Central memory CD8-positive, alpha-beta T cell (primary cell): ENCODE measurements around the gene ADAMTS6.

ENCODE experiments used
- ATAC-seq: fragments of 150-1000 bp; cut with Tn5 transposase; replicated peaks from 2 replicates; pipeline ENCODE4 v1.10.0; 2022; ENCODE audit warnings: mild to moderate bottlenecking, moderate FRiP score, moderate number of reproducible peaks; ENCODE audit not compliant: poor library complexity, severe bottlenecking; ENCODE audit errors: extremely low read depth
- DNase-seq, 2 donors: peaks; one replicate each; pipeline ENCODE4 v3.0.0; 2021; ENCODE audit warnings: low spot score in 2 of 2
- H3K27ac Mint-ChIP-seq: one replicate; pipeline ENCODE4 v1.8.0; 2022; ENCODE audit warnings: low read depth, mild to moderate bottlenecking, moderate library complexity, mixed read lengths
- H3K27me3 Mint-ChIP-seq: one replicate; pipeline ENCODE4 v1.8.0; 2022; ENCODE audit warnings: mixed read lengths
- H3K36me3 Mint-ChIP-seq: one replicate; pipeline ENCODE4 v1.8.0; 2022; ENCODE audit warnings: mild to moderate bottlenecking, moderate library complexity, mixed read lengths; ENCODE audit not compliant: insufficient read depth
- H3K4me1 Mint-ChIP-seq: one replicate; pipeline ENCODE4 v1.8.0; 2022; ENCODE audit warnings: mixed read lengths
- H3K4me3 Mint-ChIP-seq: one replicate; pipeline ENCODE4 v1.8.0; 2022; ENCODE audit warnings: mild to moderate bottlenecking, moderate library complexity, mixed read lengths
- H3K9me3 Mint-ChIP-seq: one replicate; pipeline ENCODE4 v1.8.0; 2022; ENCODE audit warnings: mixed read lengths

Gene ADAMTS6

DNA sequence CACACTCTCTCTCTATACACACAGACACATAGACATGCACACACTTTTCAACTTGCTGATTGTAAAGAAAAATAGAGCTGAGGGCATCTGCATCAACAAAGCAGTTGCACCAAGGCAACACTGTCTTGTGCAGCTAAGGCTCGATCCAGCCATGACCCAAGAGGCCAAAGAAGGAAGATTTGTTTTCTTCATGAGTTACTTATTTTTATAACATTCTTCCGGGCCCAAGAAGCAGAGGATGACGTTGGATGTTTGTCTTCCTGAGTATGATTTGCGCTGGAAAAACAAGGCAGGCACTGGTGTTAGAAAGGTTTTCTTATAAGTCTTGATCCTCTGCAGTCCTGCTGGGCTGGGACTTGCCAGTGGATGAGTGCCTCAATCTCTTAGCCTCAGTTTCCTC lies 344.1 kb downstream of the ADAMTS6 start:
- ATAC-seq (no peak), DNase-seq (no peak)
- Mint-ChIP-seq H3K4me3 (no peak overlapping the region), H3K36me3 (no peaks in the 10 kb centered on the region), H3K4me1 (no peaks in the 10 kb centered on the region), H3K9me3 (no peaks in the 10 kb centered on the region), H3K27me3 (no peaks in the 10 kb centered on the region), H3K27ac (no peak overlapping the region)

DNA sequence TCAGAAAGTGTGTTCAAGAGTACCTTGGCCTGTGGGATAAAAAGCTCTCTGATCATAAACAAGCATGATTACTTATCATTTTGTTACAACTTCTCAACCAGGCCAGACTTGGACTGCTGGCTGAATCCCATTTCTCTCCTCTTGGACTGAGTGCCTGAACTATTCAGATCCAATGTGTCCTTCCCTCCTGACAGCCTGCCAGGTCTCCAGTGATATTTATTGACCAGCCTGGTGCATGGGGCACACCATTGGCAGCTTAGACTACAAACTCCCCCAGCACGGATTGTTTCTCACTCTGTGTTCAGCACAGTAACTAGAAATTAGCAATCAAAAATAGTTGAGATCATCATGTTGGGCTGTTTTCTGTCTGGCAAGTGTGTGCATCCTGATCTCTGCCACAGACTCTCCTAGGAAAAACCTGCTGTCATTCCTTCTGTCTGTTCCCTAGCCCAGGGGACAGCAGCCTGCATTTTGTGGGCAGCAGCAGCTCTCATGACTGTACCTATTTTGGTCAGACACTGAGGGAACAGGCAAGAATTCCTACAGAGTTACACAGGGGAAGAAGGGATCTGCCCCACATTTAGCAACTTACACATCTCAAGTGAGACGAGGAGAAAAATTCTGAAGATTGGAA lies 348.1 kb downstream of the ADAMTS6 start:
- Mint-ChIP-seq H3K27ac (no peak overlapping the region), H3K9me3 (no peaks in the 10 kb centered on the region), H3K4me3 (no peak overlapping the region), H3K36me3 (no peaks in the 10 kb centered on the region), H3K4me1 (no peaks in the 10 kb centered on the region), H3K27me3 (no peaks in the 10 kb centered on the region)
- ATAC-seq (no peak), DNase-seq (no peak)

DNA sequence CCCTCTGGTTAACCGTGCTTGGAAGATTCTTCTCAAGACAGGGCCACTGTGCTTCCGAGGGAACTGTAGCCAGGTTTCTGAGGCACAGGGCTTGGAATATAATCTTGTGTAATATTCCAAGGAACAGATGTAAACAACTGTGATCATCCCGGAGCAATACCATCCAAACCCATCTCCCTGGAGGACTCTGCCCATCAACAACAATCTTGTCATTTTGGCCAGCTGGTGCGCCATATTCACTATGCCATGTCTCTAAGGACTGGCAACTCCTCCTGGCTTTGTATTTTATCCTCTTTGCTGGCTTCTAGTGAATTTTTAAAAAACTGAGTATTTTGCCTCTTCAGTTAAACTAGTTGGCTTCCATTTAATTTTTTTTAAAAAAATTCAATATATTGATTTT lies 349.3 kb downstream of the ADAMTS6 start:
- ATAC-seq (no peak), DNase-seq (no peak)
- Mint-ChIP-seq H3K4me1 (no peaks in the 10 kb centered on the region), H3K4me3 (no peak overlapping the region), H3K9me3 (no peaks in the 10 kb centered on the region), H3K27me3 (no peaks in the 10 kb centered on the region), H3K27ac (no peak overlapping the region), H3K36me3 (no peaks in the 10 kb centered on the region)

DNA sequence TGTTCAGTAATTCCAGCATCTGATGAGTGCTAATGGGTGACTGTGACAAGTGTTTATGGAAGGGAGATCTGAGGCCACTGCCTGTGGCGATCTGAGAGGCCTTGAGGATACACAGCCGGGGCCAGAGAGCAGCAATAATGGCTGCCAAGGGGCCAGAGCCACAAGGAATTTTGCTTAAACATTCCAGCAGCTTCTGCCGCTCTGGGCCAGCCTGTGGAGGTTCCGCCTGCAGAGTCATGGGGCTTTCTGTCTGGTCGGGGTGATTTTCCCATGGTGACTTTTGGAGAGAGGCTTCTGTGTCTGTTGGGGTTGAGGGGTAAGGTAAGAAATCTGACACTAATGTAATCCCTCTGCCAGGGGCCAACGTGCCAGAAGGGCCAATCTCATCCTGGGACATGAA lies 353.5 kb downstream of the ADAMTS6 start:
- H3K27me3 Mint-ChIP-seq: no peaks in the 10 kb centered on the region
- no peak overlapping the region for H3K27ac Mint-ChIP-seq
- H3K9me3 Mint-ChIP-seq: no peaks in the 10 kb centered on the region
- ATAC-seq (no peak), DNase-seq (no peak)
- no peaks in the 10 kb centered on the region for H3K4me1 Mint-ChIP-seq
- H3K36me3 Mint-ChIP-seq: no peaks in the 10 kb centered on the region
- H3K4me3 Mint-ChIP-seq: no peak overlapping the region

DNA sequence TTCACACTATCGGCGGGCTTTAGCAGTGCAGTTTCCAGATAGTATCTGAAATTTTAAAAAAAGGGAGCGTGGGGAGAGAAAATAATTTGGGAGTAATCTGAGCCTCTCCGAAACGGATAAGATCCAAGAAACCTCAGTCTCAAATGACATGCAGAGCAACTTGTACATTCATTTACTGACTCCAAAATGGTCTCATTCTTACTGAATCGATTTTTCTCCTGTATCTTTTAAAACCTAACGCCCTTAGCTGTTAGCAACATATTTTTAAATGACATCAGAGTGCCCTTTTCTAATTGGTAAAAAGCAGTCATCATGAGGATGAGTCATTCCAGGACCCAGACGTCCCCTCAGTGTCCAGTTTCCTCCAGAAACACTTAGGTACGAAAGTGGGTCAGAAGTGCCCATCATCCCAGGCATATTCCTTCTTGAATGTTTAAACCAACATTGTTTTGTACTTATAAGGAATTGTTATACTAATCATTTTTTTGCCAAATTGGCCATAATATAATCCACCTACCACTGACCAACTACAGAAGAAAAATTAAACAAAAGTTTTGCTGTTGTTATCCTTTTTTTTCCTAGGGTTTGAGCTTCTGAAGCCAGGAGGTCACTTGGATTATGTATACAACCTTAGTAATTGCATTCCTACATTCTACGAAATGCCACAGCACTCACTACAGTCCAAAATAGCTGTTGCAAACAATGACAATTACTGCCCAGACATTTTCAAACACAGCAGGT lies 354.4 kb downstream of the ADAMTS6 start:
- Mint-ChIP-seq H3K4me1 (no peaks in the 10 kb centered on the region), H3K4me3 (no peak overlapping the region), H3K27me3 (no peaks in the 10 kb centered on the region), H3K36me3 (no peaks in the 10 kb centered on the region), H3K27ac (no peak overlapping the region), H3K9me3 (no peaks in the 10 kb centered on the region)
- ATAC-seq (no peak), DNase-seq (no peak)

DNA sequence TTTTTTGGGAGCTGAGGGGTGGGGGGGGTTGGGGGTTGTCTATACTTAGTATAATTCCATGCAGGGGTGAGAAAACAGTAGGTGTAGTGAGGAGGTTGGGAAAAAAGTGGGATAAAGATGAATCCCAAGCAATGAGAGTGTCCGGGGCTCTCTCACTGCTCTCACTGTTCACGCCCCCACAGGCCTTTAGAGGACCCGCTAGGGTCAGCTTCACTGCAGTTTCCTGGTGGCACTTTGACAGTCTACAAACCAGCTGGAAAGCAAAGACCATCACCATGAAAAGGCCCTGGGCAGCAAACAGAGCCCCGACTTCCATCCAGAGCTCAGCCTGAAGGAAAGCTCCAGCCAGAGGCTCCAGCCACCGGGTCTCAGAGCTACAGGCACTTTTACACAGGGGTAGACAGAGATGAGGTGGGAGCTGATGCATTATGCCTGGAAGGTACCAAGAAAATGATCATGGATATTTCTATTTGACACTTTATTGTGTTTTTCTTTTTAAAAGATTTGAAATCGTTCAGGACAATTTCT lies 355.1 kb downstream of the ADAMTS6 start:
- DNase-seq (no peak), ATAC-seq (no peak)
- H3K4me1 Mint-ChIP-seq: no peaks in the 10 kb centered on the region
- H3K36me3 Mint-ChIP-seq: no peaks in the 10 kb centered on the region
- no peaks in the 10 kb centered on the region for H3K27me3 Mint-ChIP-seq
- no peak overlapping the region for H3K4me3 Mint-ChIP-seq
- H3K27ac Mint-ChIP-seq: no peak overlapping the region
- H3K9me3 Mint-ChIP-seq: no peaks in the 10 kb centered on the region

DNA sequence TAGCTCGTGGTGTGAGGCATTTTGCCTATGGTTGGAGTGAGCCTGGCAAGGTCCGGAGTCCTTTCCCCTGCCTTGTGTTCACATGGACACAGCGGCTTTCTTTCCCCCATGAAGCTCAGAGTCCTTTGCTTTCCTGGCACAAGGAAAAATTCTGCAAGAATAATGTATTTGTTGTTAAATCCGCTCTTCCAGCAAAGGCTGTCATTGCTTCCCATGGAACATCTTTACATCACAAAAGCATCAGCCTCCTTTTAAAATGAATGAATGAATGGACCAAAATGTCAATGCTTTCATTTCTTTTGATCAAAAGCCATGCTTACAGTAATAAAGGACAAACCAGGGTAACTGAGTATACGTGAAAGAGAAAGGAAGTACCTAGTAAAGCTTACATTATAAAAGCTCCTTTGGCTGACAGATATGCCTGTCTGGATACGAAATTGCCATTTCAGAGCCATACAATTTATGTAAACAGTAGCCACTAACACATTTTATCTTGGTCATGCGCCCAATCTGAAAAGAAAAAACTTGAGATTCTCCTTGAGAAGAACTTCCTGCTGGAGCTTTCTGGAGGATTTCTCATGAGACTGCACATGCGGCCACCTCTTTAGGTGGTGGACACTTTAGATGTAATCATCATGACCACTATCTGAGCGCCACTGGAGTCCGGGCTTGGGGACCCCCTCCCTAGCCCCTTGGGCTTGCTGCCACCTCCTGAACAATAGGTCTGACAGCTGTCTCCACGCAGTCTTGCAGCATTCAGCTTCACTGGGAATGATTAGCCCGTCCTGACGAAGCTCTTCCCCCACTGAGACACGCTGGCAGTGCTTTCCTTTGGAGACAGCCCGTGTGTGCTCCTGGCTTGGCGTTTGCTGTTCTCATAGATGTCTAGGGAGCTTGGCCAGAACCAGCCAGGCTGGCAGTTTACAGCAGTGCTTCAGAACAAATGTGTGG lies 355.9 kb downstream of the ADAMTS6 start:
- Mint-ChIP-seq H3K27ac (no peak overlapping the region), H3K4me1 (no peaks in the 10 kb centered on the region), H3K36me3 (no peaks in the 10 kb centered on the region), H3K27me3 (no peaks in the 10 kb centered on the region), H3K9me3 (no peaks in the 10 kb centered on the region), H3K4me3 (no peak overlapping the region)
- no peak for ATAC-seq
- no peak for DNase-seq

DNA sequence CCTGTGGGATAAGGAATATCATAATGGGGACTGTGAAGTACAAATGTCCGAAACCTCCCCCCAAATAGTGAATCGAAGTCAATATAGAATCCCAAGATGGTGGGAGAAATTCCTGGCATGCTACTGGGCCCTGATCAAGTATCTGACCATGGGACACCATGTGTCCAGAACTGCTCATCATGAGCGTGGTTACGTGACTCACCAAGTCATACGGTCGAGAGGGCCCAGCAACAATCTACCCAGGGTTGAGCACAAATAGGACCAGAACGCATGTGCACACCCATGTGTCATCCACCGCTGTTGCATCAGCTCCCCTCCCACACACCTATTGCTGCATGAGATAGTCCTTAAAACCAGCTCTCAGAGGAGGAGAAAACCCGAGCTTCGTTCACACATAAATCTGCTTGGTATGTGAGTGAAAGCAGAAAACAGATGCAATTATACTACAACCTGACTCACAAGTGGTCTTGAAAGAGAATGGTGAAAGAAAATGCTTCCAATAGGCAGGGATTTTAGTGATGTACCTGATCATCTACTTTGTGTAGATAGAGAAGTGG lies 359.8 kb downstream of the ADAMTS6 start:
- Mint-ChIP-seq H3K27me3 (peaks cover 13% of the 10 kb centered on the region), H3K4me3 (no peak overlapping the region), H3K36me3 (no peaks in the 10 kb centered on the region), H3K4me1 (no peaks in the 10 kb centered on the region), H3K27ac (no peak overlapping the region), H3K9me3 (no peaks in the 10 kb centered on the region)
- DNase-seq (no peak), ATAC-seq (no peak)

DNA sequence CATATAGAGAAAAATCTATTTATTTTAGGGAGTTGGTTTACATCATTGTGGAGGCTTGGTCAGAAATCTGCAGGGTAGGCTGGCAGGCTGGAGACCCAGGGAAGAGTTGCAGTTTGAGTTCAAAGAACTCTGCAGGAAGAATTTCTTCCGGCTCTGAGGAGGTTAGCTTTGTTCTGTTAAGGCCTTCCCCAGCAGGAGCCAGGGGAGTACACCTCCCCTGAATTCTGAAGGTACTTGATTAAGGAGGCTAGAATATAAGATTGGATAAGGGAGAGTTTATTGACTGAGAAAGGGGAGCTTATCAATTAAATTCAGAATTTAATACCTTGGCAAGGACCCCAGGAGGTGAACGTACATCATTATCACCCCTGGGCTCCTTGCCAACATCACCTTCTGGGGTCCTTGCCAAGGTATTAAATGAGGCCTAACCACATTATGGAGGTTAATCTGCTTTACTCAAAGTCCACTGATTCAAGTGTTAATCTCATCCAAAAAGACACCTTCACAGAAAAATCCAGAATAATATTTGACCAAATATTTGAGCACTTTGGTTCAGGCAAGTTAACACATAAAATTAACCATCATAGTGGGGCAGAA lies 361.3 kb downstream of the ADAMTS6 start:
- H3K9me3 Mint-ChIP-seq: no peaks in the 10 kb centered on the region
- no peak overlapping the region for H3K4me3 Mint-ChIP-seq
- H3K27me3 Mint-ChIP-seq: peaks cover 13% of the 10 kb centered on the region
- H3K36me3 Mint-ChIP-seq: no peaks in the 10 kb centered on the region
- no peak overlapping the region for H3K27ac Mint-ChIP-seq
- ATAC-seq (no peak), DNase-seq (no peak)
- no peaks in the 10 kb centered on the region for H3K4me1 Mint-ChIP-seq

DNA sequence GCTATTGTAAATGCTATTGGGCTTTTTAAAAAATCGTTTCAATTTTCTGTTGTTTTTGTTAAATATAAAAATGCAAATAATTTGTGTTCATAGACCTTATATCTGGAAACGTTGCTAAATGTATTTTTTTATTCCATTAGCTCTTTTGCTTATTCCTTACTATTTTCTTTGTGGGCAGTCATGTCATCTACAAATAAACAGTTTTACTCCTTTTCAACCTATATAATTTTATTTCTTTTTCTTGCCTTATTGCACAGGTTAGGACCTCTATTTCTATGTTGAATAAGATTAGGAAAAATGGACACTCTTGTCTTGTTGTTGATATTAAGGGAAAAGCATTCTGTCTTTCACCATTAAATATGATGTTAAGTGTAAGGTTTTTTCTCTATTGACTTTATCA lies 364.2 kb downstream of the ADAMTS6 start:
- H3K4me1 Mint-ChIP-seq: no peaks in the 10 kb centered on the region
- H3K4me3 Mint-ChIP-seq: no peak overlapping the region
- no peaks in the 10 kb centered on the region for H3K36me3 Mint-ChIP-seq
- no peak for ATAC-seq
- H3K27me3 Mint-ChIP-seq: peaks cover 13% of the 10 kb centered on the region
- H3K27ac Mint-ChIP-seq: no peak overlapping the region
- no peak for DNase-seq
- no peaks in the 10 kb centered on the region for H3K9me3 Mint-ChIP-seq

DNA sequence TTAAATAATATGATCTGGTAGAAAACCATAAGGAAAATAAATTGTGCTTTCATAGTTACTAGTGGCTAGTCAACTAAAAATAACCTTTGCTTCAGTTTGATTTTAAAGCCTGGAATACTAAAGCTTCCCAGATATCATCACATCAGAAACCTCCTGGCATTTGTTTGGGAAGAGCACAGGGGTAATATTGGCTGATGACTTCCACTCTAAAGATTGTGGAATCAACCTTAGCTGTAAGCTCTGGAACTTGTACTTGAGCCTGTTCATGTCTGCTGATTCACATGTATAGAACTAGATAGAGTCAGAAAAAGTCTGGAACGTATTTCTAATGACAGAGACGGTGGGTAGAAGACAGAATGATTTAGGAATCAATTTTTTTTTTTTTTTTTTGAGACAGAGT lies 367.9 kb downstream of the ADAMTS6 start:
- ATAC-seq (no peak), DNase-seq (no peak)
- Mint-ChIP-seq H3K9me3 (no peaks in the 10 kb centered on the region), H3K27me3 (peaks cover 23% of the 10 kb centered on the region), H3K36me3 (no peaks in the 10 kb centered on the region), H3K4me1 (no peaks in the 10 kb centered on the region), H3K27ac (no peak overlapping the region), H3K4me3 (no peak overlapping the region)

DNA sequence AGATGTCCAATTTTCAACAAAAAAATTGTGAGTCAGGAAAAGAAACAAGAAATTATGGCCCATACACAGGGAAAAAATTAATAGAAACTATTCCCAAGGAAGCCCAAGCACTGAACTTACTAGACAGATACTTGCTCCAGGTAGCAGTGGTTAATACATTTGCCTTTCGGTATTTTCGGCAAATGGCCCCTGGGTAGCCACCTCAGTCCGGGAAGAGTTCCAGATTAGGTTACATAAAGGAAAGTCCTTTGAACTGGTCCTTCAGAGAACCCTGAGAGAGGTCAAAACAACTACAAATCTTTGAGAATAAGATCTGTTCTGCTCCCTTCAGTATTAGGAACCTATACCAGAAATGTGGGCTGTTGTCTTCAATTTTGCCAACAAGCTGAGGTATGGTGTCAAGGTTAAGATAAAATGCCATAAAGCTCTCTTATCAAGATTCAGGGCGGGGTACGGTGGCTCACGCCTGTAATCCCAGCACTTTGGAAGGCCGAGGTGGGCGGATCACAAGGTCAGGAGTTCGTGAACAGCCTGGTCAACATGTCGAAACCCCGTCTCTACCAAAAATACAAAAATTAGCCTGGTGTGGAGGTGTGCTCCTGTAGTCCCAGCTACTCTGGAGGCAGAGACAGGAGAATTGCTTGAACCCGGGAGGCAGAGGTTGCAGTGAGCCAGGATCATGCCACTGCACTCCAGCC lies 369.6 kb downstream of the ADAMTS6 start:
- no peak for DNase-seq
- H3K4me1 Mint-ChIP-seq: no peaks in the 10 kb centered on the region
- ATAC-seq: no peak
- H3K4me3 Mint-ChIP-seq: no peak overlapping the region
- H3K36me3 Mint-ChIP-seq: peaks cover 2% of the 10 kb centered on the region
- peaks cover 11% of the 10 kb centered on the region for H3K27me3 Mint-ChIP-seq
- no peaks in the 10 kb centered on the region for H3K9me3 Mint-ChIP-seq
- H3K27ac Mint-ChIP-seq: no peak overlapping the region
